ENCODE data around the gene PNKD. TPM values are rescaled to one million over a fixed set of nuclear protein-coding genes. Genes with fewer than 3 reads are reported as not detected.

Gene PNKD
- total RNA-seq, 4 donors from 2014 or later = 63.9 to 690 (median 70.4) TPM

GRCh38 chr2:218280260-218280870 is 10.0 kb downstream of the PNKD start:
- TF ChIP-seq CTCF (IDR thresholded peaks at IDR 0.05) = no peak
- TF ChIP-seq POLR2A (IDR thresholded peaks at IDR 0.05) = no peak
- DNase-seq = no peak
- Histone ChIP-seq H3K9me3 (no peaks in the 10 kb centered on the region), H3K4me3 (no peak overlapping the region), H3K4me1 (peaks cover 7 to 37% (median 19%) of the 10 kb centered on the region in 4 donors), H3K27me3 (no peaks in the 10 kb centered on the region), H3K27ac (no peak overlapping the region), H3K36me3 (peaks cover 0 to 74% (median 0%) of the 10 kb centered on the region in 3 donors)

- peaks cover 7 to 48% (median 30%) of the 10 kb centered on the region in 4 donors for H3K4me1 ChIP-seq
- H3K9me3 ChIP-seq = no peaks in the 10 kb centered on the region
- H3K27ac ChIP-seq = peak overlapping the region in 2 of 4 donors; percentile 52 to 70
- no peaks in the 10 kb centered on the region for H3K27me3 ChIP-seq
- no peak for DNase-seq
- peaks cover 0 to 63% (median 0%) of the 10 kb centered on the region in 3 donors for H3K36me3 ChIP-seq
- H3K4me3 ChIP-seq = no peak overlapping the region
- no peak for TF ChIP-seq CTCF (IDR thresholded peaks at IDR 0.05)
- TF ChIP-seq POLR2A (IDR thresholded peaks at IDR 0.05) = no peak
Observed at GRCh38 chr2:218281449-218281848, 11.1 kb downstream of the PNKD start.

GRCh38 chr2:218282173-218282991 is 12.1 kb downstream of the PNKD start:
- Histone ChIP-seq H3K27ac (peak overlapping the region; percentile 26 to 70 (median 52)), H3K27me3 (no peaks in the 10 kb centered on the region), H3K9me3 (no peaks in the 10 kb centered on the region), H3K36me3 (peaks cover 0 to 53% (median 0%) of the 10 kb centered on the region in 3 donors), H3K4me1 (peaks cover 7 to 54% (median 34%) of the 10 kb centered on the region in 4 donors), H3K4me3 (no peak overlapping the region)
- no peak for DNase-seq
- TF ChIP-seq POLR2A (IDR thresholded peaks at IDR 0.05) (no peak), CTCF (IDR thresholded peaks at IDR 0.05) (no peak)

- Histone ChIP-seq H3K9me3 (no peaks in the 10 kb centered on the region), H3K27ac (peak overlapping the region; percentile 81 to 99 (median 91)), H3K27me3 (no peaks in the 10 kb centered on the region), H3K4me3 (peak overlapping the region in 1 of 4 donors; percentile 6), H3K36me3 (peaks cover 0 to 35% (median 0%) of the 10 kb centered on the region in 3 donors), H3K4me1 (peaks cover 10 to 72% (median 39%) of the 10 kb centered on the region in 4 donors)
- peak in 2 of 3 donors; percentile 53 to 84 for DNase-seq
- peak in 1 of 2 donors; percentile 20 for TF ChIP-seq POLR2A (IDR thresholded peaks at IDR 0.05)
- TF ChIP-seq CTCF (IDR thresholded peaks at IDR 0.05) = no peak
Observed at GRCh38 chr2:218284106-218284811, 13.9 kb downstream of the PNKD start.

- no peak for DNase-seq
Observed at GRCh38 chr2:218285604-218286003, 15.3 kb downstream of the PNKD start.

More at GRCh38 chr2:218285604-218286003, 15.3 kb downstream of the PNKD start:
- TF ChIP-seq POLR2A (IDR thresholded peaks at IDR 0.05) (no peak), CTCF (IDR thresholded peaks at IDR 0.05) (no peak)
- Histone ChIP-seq H3K4me3 (peak overlapping the region in 2 of 4 donors; percentile 41 to 95), H3K27ac (peak overlapping the region; percentile 91 to 100 (median 95)), H3K27me3 (no peaks in the 10 kb centered on the region), H3K9me3 (no peaks in the 10 kb centered on the region), H3K36me3 (peaks cover 0 to 21% (median 0%) of the 10 kb centered on the region in 3 donors), H3K4me1 (peaks cover 13 to 85% (median 48%) of the 10 kb centered on the region in 4 donors)

Data from Peyer's patch (tissue), 4 donors.